Right lobe of liver (tissue), 4 donors: Measurements from ENCODE around the gene EZR.
"Not testable (repeated sequence)": the region's sequence is repeated elsewhere in the genome, so short reads cannot be mapped to it uniquely, and the experiment has no call there.

Experiments
- POLR2A ChIP-seq: fragments of 450-650 bp; IDR thresholded peaks from one replicate; pipeline ENCODE4 v1.6.1; 2017; ENCODE audit warnings: antibody characterized with exemption, mild to moderate bottlenecking
- TF ChIP-seq, protein P1 (sequence below), 4 donors: fragments of 200-600 bp in 3 of 4; fragments of 450-650 bp in 1 of 4; IDR thresholded peaks; one replicate each; pipeline versions ENCODE4 v1.5.1 to v1.8.0; 2016 to 2022; ENCODE audit warnings: antibody characterized with exemption in 4 of 4, mild to moderate bottlenecking in 2 of 4
- donor health status: DM: no; HTN: no; CAD: no.
- donor health status: DM: no; HTN: no; CAD: no.
- donor health status: DM: no; HTN: yes; CAD: no.

DNA sequence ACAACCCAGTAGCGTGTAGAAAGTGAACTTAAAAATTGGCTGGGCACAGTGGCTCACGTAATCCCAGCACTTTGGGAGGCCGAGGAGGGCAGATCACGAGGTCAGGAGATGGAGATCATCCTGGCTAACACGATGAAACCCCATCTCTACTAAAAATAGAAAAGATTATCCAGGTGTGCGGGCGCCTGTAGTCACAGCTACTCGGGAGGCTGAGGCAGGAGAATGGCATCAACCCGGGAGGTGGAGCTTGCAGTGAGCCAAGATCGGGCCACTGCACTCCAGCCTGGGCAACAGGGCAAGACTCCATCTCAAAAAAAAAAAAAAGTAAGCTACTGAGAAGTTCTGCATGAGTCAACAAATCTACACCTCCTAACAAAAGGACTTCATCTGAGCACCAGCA, 26.7 kb downstream of the EZR start:
- TF ChIP-seq, protein P1, sequence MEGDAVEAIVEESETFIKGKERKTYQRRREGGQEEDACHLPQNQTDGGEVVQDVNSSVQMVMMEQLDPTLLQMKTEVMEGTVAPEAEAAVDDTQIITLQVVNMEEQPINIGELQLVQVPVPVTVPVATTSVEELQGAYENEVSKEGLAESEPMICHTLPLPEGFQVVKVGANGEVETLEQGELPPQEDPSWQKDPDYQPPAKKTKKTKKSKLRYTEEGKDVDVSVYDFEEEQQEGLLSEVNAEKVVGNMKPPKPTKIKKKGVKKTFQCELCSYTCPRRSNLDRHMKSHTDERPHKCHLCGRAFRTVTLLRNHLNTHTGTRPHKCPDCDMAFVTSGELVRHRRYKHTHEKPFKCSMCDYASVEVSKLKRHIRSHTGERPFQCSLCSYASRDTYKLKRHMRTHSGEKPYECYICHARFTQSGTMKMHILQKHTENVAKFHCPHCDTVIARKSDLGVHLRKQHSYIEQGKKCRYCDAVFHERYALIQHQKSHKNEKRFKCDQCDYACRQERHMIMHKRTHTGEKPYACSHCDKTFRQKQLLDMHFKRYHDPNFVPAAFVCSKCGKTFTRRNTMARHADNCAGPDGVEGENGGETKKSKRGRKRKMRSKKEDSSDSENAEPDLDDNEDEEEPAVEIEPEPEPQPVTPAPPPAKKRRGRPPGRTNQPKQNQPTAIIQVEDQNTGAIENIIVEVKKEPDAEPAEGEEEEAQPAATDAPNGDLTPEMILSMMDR (IDR thresholded peaks at IDR 0.05): not testable (repeated sequence)
- not testable (repeated sequence) for TF ChIP-seq POLR2A
